Lower leg skin (tissue), 4 donors: Measurements from ENCODE around the gene C14orf180. TPM values are rescaled to one million over a fixed set of nuclear protein-coding genes. Genes with fewer than 3 reads are reported as not detected.

Experiments used
- DNase-seq, 2 donors: peaks; one replicate each; pipeline ENCODE4 v3.0.0-alpha.2; 2019; ENCODE audit warnings: low spot score in 2 of 2
- H3K4me3 ChIP-seq: fragments of 200-600 bp; sonication (generic); 2 replicates; pipeline ENCODE4 v1.5.1; 2017; ENCODE audit warnings: mild to moderate bottlenecking, low read depth; ENCODE audit not compliant: poor library complexity, severe bottlenecking
- POLR2A ChIP-seq, 2 donors: fragments of 450-650 bp; IDR thresholded peaks; one replicate each; pipeline ENCODE4 v1.6.1; 2016 to 2017; ENCODE audit warnings: antibody characterized with exemption in 2 of 2, mild to moderate bottlenecking in 1 of 2, moderate library complexity in 1 of 2
- WGBS, 2 donors: methylation state at CpG; one replicate each; pipeline ENCODE4 v1.1.5; 2018; 5-methylcytosine and 5-hydroxymethylcytosine counted together
- intact Hi-C: fragments of 100-400 bp; cut with DNase I; formaldehyde crosslinking; loops from one replicate; pipeline ENCODE4 v1.15.0; 2023; ENCODE audit warnings: low total_unique reads
- total RNA-seq, 4 donors: library from RNA; depleted of rRNA; stranded (reverse); fragments of >200 nt; gene quantifications; one replicate each; pipeline ENCODE4 v1.1.0, GENCODE V29; 2016
- TF ChIP-seq, protein P1 (sequence below), 3 donors: fragments of 450-650 bp; IDR thresholded peaks; one replicate each; pipeline ENCODE4 v1.5.1; 2016; ENCODE audit warnings: antibody characterized with exemption in 3 of 3, mild to moderate bottlenecking in 3 of 3, moderate library complexity in 2 of 3

C14orf180 gene
- total RNA-seq, 4 donors from 2014 or later = 0.98 TPM; not detected in 3

DNA sequence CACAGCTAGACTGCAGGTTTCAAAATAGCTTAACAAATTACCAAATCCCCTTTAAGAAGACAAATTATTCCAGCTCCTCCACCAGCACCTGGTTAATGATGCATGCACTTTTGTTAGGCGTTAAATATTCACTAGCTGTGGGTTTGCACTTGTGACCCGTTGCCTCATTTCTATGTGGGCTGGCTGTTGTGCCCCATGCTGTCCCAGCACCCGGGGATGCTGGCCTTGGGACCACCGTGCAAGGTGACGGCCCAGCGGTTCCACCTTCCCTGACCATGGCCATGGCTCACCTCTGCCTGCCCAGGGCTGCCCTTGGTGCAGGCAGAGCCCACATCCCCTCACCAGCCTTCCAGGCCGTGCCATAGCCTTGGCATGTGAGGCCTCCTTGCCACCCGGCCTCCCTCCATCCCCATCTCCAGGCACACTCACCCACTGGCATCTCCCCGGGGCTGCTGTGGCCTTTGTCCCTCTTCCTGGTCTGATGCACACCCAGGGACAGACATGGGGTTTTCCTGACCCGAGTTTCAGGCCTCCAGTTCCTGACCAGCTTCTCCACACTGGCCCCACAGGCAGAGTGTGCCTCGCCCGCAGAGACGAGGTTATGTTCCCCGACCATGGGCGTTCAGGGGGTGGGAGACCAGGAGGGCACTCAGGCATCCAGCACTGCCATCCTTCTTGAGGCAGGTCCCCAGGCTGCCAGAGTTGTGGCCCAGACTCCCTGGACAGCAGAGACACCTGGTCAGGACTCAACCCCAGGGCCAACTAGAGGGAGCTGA lies 20.3 kb upstream of the C14orf180 start:
- WGBS, 2 donors = 82 to 89% methylated on average over 15 of the region's 15 CpGs
- intact Hi-C loops = no loop called here
- no peak for DNase-seq
- H3K4me3 ChIP-seq = no peak overlapping the region
- TF ChIP-seq POLR2A (IDR thresholded peaks at IDR 0.05) = no peak
- TF ChIP-seq, protein P1, sequence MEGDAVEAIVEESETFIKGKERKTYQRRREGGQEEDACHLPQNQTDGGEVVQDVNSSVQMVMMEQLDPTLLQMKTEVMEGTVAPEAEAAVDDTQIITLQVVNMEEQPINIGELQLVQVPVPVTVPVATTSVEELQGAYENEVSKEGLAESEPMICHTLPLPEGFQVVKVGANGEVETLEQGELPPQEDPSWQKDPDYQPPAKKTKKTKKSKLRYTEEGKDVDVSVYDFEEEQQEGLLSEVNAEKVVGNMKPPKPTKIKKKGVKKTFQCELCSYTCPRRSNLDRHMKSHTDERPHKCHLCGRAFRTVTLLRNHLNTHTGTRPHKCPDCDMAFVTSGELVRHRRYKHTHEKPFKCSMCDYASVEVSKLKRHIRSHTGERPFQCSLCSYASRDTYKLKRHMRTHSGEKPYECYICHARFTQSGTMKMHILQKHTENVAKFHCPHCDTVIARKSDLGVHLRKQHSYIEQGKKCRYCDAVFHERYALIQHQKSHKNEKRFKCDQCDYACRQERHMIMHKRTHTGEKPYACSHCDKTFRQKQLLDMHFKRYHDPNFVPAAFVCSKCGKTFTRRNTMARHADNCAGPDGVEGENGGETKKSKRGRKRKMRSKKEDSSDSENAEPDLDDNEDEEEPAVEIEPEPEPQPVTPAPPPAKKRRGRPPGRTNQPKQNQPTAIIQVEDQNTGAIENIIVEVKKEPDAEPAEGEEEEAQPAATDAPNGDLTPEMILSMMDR (IDR thresholded peaks at IDR 0.05) = no peak

DNA sequence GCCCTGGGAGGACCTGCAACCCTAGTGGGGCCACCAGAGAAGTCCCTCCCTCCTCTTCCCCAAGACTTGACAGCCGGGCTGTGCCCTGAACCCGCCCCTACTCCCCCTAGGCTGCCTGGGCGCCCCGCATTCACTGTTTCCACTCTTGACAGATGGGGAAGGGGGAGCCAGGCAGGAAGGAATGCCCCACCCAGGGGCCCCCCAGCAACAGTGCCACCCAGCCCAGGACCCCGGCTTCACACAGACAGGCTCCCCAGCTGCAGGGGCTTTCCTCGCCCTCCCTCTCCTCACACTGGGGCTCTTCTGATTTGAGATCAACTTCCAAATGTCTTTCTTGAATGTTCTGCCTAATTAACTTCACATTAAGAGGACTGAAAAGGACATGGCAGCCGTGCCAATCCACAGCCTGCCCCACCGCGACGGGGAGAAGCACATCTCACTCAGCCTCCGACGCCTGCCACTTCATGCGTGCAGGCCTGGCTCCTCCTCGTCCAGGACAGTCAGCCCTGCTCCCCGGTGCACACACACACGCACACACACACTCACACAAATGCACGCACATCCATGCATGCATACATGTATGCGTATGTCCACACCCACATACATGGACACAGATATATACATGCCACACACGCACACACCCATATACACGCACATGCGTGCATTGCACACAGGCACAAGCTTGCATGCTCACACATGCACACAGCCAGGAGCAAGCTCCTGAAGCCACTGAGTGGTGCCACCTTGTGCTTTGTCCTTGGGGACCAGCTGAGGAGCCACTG lies 19.6 kb upstream of the C14orf180 start:
- TF ChIP-seq, protein P1 (IDR thresholded peaks at IDR 0.05) = no peak
- no peak for TF ChIP-seq POLR2A (IDR thresholded peaks at IDR 0.05)
- WGBS, 2 donors = 79 to 87% methylated on average over 21 of the region's 21 CpGs
- intact Hi-C loops = loop anchor here (5.0 kb wide), 2 partner anchors 423 to 473 kb away; partner anchors contain the start of genes ASPG and KIF26A
- no peak overlapping the region for H3K4me3 ChIP-seq
- DNase-seq = no peak

DNA sequence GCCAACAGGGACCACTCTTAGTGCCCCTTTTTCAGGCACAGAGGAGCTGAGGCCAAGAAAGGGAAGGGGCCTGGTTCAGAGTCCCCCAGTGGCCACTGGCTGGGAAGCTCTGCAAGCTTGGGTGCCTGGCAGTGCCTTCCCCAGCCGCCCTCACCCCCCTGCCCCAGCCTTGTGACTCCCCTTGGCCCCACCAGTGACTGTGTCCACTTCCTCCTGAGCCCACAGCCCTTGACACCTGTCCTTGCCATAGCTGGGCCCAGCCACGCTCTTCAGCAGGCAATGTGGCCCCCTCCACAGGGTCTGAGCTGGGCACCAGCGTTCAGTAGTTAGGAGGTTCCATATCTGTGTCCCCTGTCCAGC lies 19.0 kb upstream of the C14orf180 start:
- no peak for DNase-seq
- intact Hi-C loops = loop anchor here (5.0 kb wide), 2 partner anchors 423 to 473 kb away; partner anchors contain the start of genes ASPG and KIF26A

GRCh38 chr14:104561124-104561557 lies 18.4 kb upstream of the C14orf180 start:
- DNase-seq = no peak
- WGBS, 2 donors = 26 to 53% methylated on average over 14 to 17 of the region's 17 CpGs
- no peak overlapping the region for H3K4me3 ChIP-seq
- TF ChIP-seq, protein P1 (IDR thresholded peaks at IDR 0.05) = no peak
- intact Hi-C loops = loop anchor here (5.0 kb wide), 2 partner anchors 424 to 474 kb away; partner anchors contain the start of genes ASPG and KIF26A

More for the DNA sequence above, 19.0 kb upstream of the C14orf180 start:
- WGBS, 2 donors = 79 to 88% methylated on average over 3 of the region's 3 CpGs
- no peak overlapping the region for H3K4me3 ChIP-seq
- TF ChIP-seq, protein P1 (IDR thresholded peaks at IDR 0.05) = no peak
- no peak for TF ChIP-seq POLR2A (IDR thresholded peaks at IDR 0.05)

DNA sequence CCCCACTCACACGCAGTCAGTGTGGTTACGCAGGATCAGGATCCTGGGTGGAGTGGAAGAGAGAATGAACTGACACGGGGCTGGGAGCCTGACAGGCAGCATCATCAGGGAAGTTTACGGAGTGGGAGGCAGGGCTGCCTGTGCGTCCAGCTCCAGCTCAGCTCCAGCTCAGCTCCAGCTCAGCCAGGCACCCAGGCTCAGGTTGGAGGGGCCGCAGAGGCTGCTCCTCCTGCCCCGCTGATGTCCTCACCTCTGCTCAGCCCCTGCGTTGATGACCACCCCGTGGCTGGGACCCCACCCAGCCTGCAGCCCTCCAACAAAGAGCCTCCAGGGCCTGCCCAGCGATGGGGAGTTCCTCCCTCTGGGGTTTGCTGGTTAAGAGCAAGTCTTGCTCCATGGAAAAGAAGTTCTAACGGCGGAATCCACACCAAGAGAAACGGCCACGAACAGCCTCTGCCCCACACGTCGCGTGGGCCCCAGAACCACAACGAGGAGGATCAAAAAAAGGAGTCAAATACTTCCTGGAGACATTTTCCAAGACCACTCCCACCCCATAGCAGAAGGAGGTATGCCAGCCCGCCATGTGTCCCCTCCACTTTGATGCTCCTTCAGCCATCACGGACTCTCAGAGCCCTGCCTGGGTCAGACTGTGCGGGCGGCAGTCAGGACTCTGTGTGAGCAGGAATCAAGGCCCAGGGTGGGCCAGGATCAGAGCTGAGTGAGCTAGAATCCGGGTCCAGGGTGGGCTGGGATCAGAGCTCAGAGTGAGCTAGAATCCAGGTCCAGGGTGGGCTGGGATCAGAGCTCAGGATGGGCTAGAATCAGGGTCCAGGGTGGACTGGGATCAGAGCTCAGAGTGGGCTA lies 17.7 kb upstream of the C14orf180 start:
- intact Hi-C loops = loop anchor here (5.0 kb wide), 2 partner anchors 425 to 475 kb away; partner anchors contain the start of genes ASPG and KIF26A
- H3K4me3 ChIP-seq = no peak overlapping the region
- TF ChIP-seq, protein P1 (IDR thresholded peaks at IDR 0.05) = no peak
- TF ChIP-seq POLR2A (IDR thresholded peaks at IDR 0.05) = no peak
- 57 to 63% methylated on average over 16 to 21 of the region's 23 CpGs for WGBS, 2 donors
- no peak for DNase-seq
